OCI-LY1 (cell line): ENCODE results near the gene AP3B2.

Source experiments
- H2AFZ ChIP-seq: fragments of 200-600 bp; sonication (generic), shearing (Covaris generic); 2 replicates; pipeline ENCODE4 v1.6.0; 2014; ENCODE audit warnings: antibody characterized with exemption, mild to moderate bottlenecking, low read length
- H3F3A ChIP-seq: fragments of 200-600 bp; sonication (generic), shearing (Covaris generic); 2 replicates; pipeline ENCODE4 v1.6.0; 2014; ENCODE audit warnings: mild to moderate bottlenecking, antibody characterized with exemption, low read length, moderate library complexity; ENCODE audit not compliant: insufficient read depth
- H3K27ac ChIP-seq: fragments of 200-600 bp; sonication (generic); 2 replicates; pipeline ENCODE4 v1.5.1; 2014; ENCODE audit warnings: low read length, mixed run types, mild to moderate bottlenecking, low read depth; ENCODE audit not compliant: poor library complexity, severe bottlenecking
- H3K27me3 ChIP-seq: fragments of 200-600 bp; sonication (generic); 2 replicates; pipeline ENCODE4 v1.6.0; 2014; ENCODE audit warnings: antibody characterized with exemption, mild to moderate bottlenecking, low read length, moderate library complexity; ENCODE audit not compliant: insufficient read depth
- H3K36me3 ChIP-seq: fragments of 200-600 bp; sonication (generic); 2 replicates; pipeline ENCODE4 v1.6.1; 2014; ENCODE audit warnings: mild to moderate bottlenecking, antibody characterized with exemption, low read length, moderate library complexity, mixed read lengths; ENCODE audit not compliant: insufficient read depth
- H3K4me1 ChIP-seq: fragments of 200-600 bp; sonication (generic); 2 replicates; pipeline ENCODE4 v1.5.1; 2014; ENCODE audit warnings: mild to moderate bottlenecking, low read length, moderate library complexity; ENCODE audit not compliant: insufficient read depth, severe bottlenecking
- H3K4me2 ChIP-seq: fragments of 200-600 bp; sonication (generic), shearing (Covaris generic); 2 replicates; pipeline ENCODE4 v1.6.1; 2014; ENCODE audit warnings: low read length
- H3K4me3 ChIP-seq: fragments of 200-600 bp; sonication (generic); 2 replicates; pipeline ENCODE4 v1.5.1; 2014; ENCODE audit warnings: low read length, low read depth, mild to moderate bottlenecking, mixed read lengths; ENCODE audit not compliant: poor library complexity, severe bottlenecking
- H3K79me2 ChIP-seq: fragments of 200-600 bp; shearing (Covaris generic); 2 replicates; pipeline ENCODE4 v1.6.1; 2016; ENCODE audit warnings: mixed run types, low read length, mixed read lengths; ENCODE audit not compliant: insufficient read depth
- H3K9ac ChIP-seq: fragments of 200-600 bp; sonication (generic), shearing (Covaris generic); 2 replicates; pipeline ENCODE4 v1.6.1; 2014; ENCODE audit warnings: mild to moderate bottlenecking, low read length, mixed read lengths
- H3K9me2 ChIP-seq: fragments of 200-600 bp; sonication (generic), shearing (Covaris generic); 2 replicates; pipeline ENCODE4 v1.6.1; 2014; ENCODE audit warnings: low read depth, mild to moderate bottlenecking, low read length, mixed read lengths
- H3K9me3 ChIP-seq: fragments of 200-600 bp; shearing (Covaris generic); 2 replicates; pipeline ENCODE4 v1.6.1; 2014; ENCODE audit warnings: low read length, mixed read lengths
- H4K20me1 ChIP-seq: fragments of 200-600 bp; sonication (generic), shearing (Covaris generic); 2 replicates; pipeline ENCODE4 v1.6.0; 2016; ENCODE audit warnings: mild to moderate bottlenecking, low read length; ENCODE audit not compliant: insufficient read depth
- CTCF ChIP-seq: fragments of 200-600 bp; sonication (generic), shearing (Covaris generic); IDR thresholded peaks from 2 replicates; pipeline ENCODE4 v1.5.1; 2017; ENCODE audit warnings: mild to moderate bottlenecking, antibody characterized with exemption, low read length, moderate library complexity, mixed read lengths
- EZH2 ChIP-seq: fragments of 200-600 bp; sonication (generic), shearing (Covaris generic); IDR thresholded peaks from 2 replicates; pipeline ENCODE4 v1.8.0; 2017; ENCODE audit warnings: borderline replicate concordance, mixed run types, mild to moderate bottlenecking, antibody characterized with exemption, low read length, moderate library complexity, mixed read lengths

Gene AP3B2

GRCh38 chr15:82643992-82644391 lies 65.7 kb downstream of the AP3B2 start:
- no peak for TF ChIP-seq EZH2
- TF ChIP-seq CTCF: no peak
- H3K9me3 ChIP-seq: no peaks in the 10 kb centered on the region
- no peaks in the 10 kb centered on the region for H3K9me2 ChIP-seq
- H3K79me2 ChIP-seq: no peaks in the 10 kb centered on the region
- H3K4me1 ChIP-seq: no peaks in the 10 kb centered on the region
- H3F3A ChIP-seq: no peaks in the 10 kb centered on the region
- no peak overlapping the region for H2AFZ ChIP-seq
- H3K9ac ChIP-seq: no peak overlapping the region
- H3K4me2 ChIP-seq: no peak overlapping the region
- no peak overlapping the region for H3K27ac ChIP-seq
- no peak overlapping the region for H3K4me3 ChIP-seq
- H3K27me3 ChIP-seq: no peaks in the 10 kb centered on the region
- H4K20me1 ChIP-seq: no peaks in the 10 kb centered on the region; the same call in 1 of the 2 replicates
- no peaks in the 10 kb centered on the region; the same call in 1 of the 2 replicates for H3K36me3 ChIP-seq

GRCh38 chr15:82642656-82643055 lies 67.0 kb downstream of the AP3B2 start:
- no peak for TF ChIP-seq CTCF
- no peak for TF ChIP-seq EZH2
- no peak overlapping the region for H3K9ac ChIP-seq
- H3K9me3 ChIP-seq: no peaks in the 10 kb centered on the region
- H3K4me3 ChIP-seq: no peak overlapping the region
- no peaks in the 10 kb centered on the region for H3F3A ChIP-seq
- no peaks in the 10 kb centered on the region for H3K4me1 ChIP-seq
- no peaks in the 10 kb centered on the region for H3K27me3 ChIP-seq
- no peaks in the 10 kb centered on the region; the same call in 1 of the 2 replicates for H4K20me1 ChIP-seq
- no peak overlapping the region for H3K4me2 ChIP-seq
- no peaks in the 10 kb centered on the region for H3K79me2 ChIP-seq
- H3K36me3 ChIP-seq: no peaks in the 10 kb centered on the region; the same call in 1 of the 2 replicates
- H3K27ac ChIP-seq: no peak overlapping the region
- no peak overlapping the region for H2AFZ ChIP-seq
- no peaks in the 10 kb centered on the region for H3K9me2 ChIP-seq

- H3K9me2 ChIP-seq: no peaks in the 10 kb centered on the region
- H3K27me3 ChIP-seq: no peaks in the 10 kb centered on the region
- H3K9me3 ChIP-seq: no peaks in the 10 kb centered on the region
- no peak overlapping the region for H3K27ac ChIP-seq
- H3K4me1 ChIP-seq: no peaks in the 10 kb centered on the region
- no peak for TF ChIP-seq EZH2
- no peak for TF ChIP-seq CTCF
- H3K79me2 ChIP-seq: no peaks in the 10 kb centered on the region
- no peaks in the 10 kb centered on the region for H3F3A ChIP-seq
- H4K20me1 ChIP-seq: no peaks in the 10 kb centered on the region; the same call in 1 of the 2 replicates
- no peak overlapping the region for H3K9ac ChIP-seq
- H3K4me2 ChIP-seq: no peak overlapping the region
- no peaks in the 10 kb centered on the region; the same call in 1 of the 2 replicates for H3K36me3 ChIP-seq
- H2AFZ ChIP-seq: no peak overlapping the region
- no peak overlapping the region for H3K4me3 ChIP-seq
Observed at GRCh38 chr15:82641129-82641798, 68.4 kb downstream of the AP3B2 start.
